K562 (cell line): ENCODE results near the gene CD55. TPM values are rescaled to one million over a fixed set of nuclear protein-coding genes. Genes with fewer than 3 reads are reported as not detected.

Source experiments
- BDP1 ChIP-seq: IDR thresholded peaks from 3 replicates; pipeline ENCODE4 v1.6.1; 2011; ENCODE audit not compliant: insufficient read length, insufficient read depth
- BRD4 ChIP-seq: fragments of 200-600 bp; sonication (generic); IDR thresholded peaks from 2 replicates; pipeline ENCODE4 v1.6.1; 2017; ENCODE audit warnings: inconsistent platforms
- E2F3 ChIP-seq: fragments of 250-450 bp; sonication (Bioruptor Pico); IDR thresholded peaks from 2 replicates; pipeline ENCODE4 v1.4.0; 2020; ENCODE audit warnings: mild to moderate bottlenecking
- ELK1 ChIP-seq: sonication (generic); formaldehyde crosslinking; IDR thresholded peaks from 2 replicates; pipeline ENCODE4 v1.8.1; 2022; ENCODE audit warnings: missing genetic modification reagents
- FOXA1 ChIP-seq: fragments of 450-650 bp; IDR thresholded peaks from 2 replicates; pipeline ENCODE4 v1.6.1; 2016; ENCODE audit warnings: mild to moderate bottlenecking, borderline replicate concordance
- FOXP1 ChIP-seq: sonication (generic); formaldehyde crosslinking; IDR thresholded peaks from 2 replicates; pipeline ENCODE4 v1.8.0; 2022; ENCODE audit warnings: mild to moderate bottlenecking, missing genetic modification reagents
- GTF2A2 ChIP-seq: IDR thresholded peaks from 2 replicates; pipeline ENCODE4 v1.6.1; 2016; ENCODE audit warnings: mild to moderate bottlenecking, missing genetic modification characterization, missing compliant biosample characterization
- GTF2B ChIP-seq: IDR thresholded peaks from 2 replicates; pipeline ENCODE4 v1.6.1; 2011; ENCODE audit not compliant: insufficient read length; ENCODE audit errors: extremely low read depth
- IFI16 ChIP-seq: fragments of 250-450 bp; sonication (Bioruptor Pico); IDR thresholded peaks from 2 replicates; pipeline ENCODE4 v2.1.2; 2022; ENCODE audit warnings: mild to moderate bottlenecking, inconsistent platforms
- ILK ChIP-seq: fragments of 450-650 bp; IDR thresholded peaks from 2 replicates; pipeline ENCODE4 v1.6.1; 2016; ENCODE audit warnings: missing genetic modification characterization, low read depth, mild to moderate bottlenecking, missing compliant biosample characterization, moderate library complexity, borderline replicate concordance
- MITF ChIP-seq: IDR thresholded peaks from 2 replicates; pipeline ENCODE4 v1.6.1; 2014; ENCODE audit warnings: antibody characterized with exemption
- NONO ChIP-seq, 2 experiments: fragments of 200-400 bp in 1 of 2; fragments of 450-650 bp in 1 of 2; formaldehyde crosslinking in 1 of 2; IDR thresholded peaks; 2 replicates each; pipeline ENCODE4 v1.6.1; 2017; ENCODE audit warnings: low read depth in 2 of 2, mild to moderate bottlenecking in 2 of 2, moderate library complexity in 2 of 2, low read length in 1 of 2
- NR4A1 ChIP-seq, 2 experiments: fragments of 250-450 bp in 1 of 2; fragments of 450-650 bp in 1 of 2; sonication (Bioruptor Pico) in 1 of 2; IDR thresholded peaks; 2 replicates each; pipeline versions ENCODE4 v1.4.0 to v1.6.1; 2016 to 2020; ENCODE audit warnings: mild to moderate bottlenecking in 2 of 2, missing compliant biosample characterization in 1 of 2, missing genetic modification characterization in 1 of 2, moderate library complexity in 1 of 2
- POLR2G ChIP-seq: fragments of 200-400 bp; formaldehyde crosslinking; IDR thresholded peaks from 2 replicates; pipeline ENCODE4 v1.6.1; 2017; ENCODE audit warnings: low read depth, mild to moderate bottlenecking, antibody characterized with exemption, low read length, moderate library complexity
- STAT5A ChIP-seq: IDR thresholded peaks from 2 replicates; pipeline ENCODE4 v1.6.1; 2012; ENCODE audit warnings: low read length, inconsistent platforms, borderline replicate concordance
- TRIM24 ChIP-seq, 2 experiments: fragments of 450-650 bp; IDR thresholded peaks; 2 replicates each; pipeline ENCODE4 v1.6.1; 2016
- ZBTB5 ChIP-seq: fragments of 450-650 bp; IDR thresholded peaks from 2 replicates; pipeline ENCODE4 v1.6.1; 2017; ENCODE audit warnings: antibody characterized with exemption
- ZC3H8 ChIP-seq: fragments of 450-650 bp; IDR thresholded peaks from 2 replicates; pipeline ENCODE4 v1.6.1; 2017
- ZNF212 ChIP-seq: fragments of 450-650 bp; formaldehyde crosslinking; IDR thresholded peaks from 2 replicates; pipeline ENCODE4 v1.4.0; 2020; ENCODE audit warnings: mild to moderate bottlenecking
- ZNF75A ChIP-seq: fragments of 450-650 bp; formaldehyde crosslinking; IDR thresholded peaks from 2 replicates; pipeline ENCODE4 v1.4.0; 2020; ENCODE audit warnings: mild to moderate bottlenecking
- polyA plus RNA-seq, 8 experiments: library from polyadenylated mRNA; depleted of rRNA in 4 of 8; stranded (reverse) in 5 of 8; unstranded in 3 of 8; fragments of >200 nt; fragmentation: Nextera tagmentation in 2 of 8; fragmentation: Illumina TruSeq in 1 of 8; extraction: Ambion mirVana in 2 of 8; extraction: Trizol in 1 of 8; gene quantifications; 2 replicates each; pipeline versions ENCODE4 v1.2.1 to v1.2.3, GENCODE V29; 2011 to 2014; ENCODE audit warnings: inconsistent platforms in 1 of 8, missing spikeins in 1 of 8
- total RNA-seq, 7 experiments: library from RNA; depleted of rRNA in 6 of 7; stranded (reverse); fragments of >200 nt in 6 of 7; fragmentation: Illumina TruSeq in 2 of 7; extraction: Trizol in 2 of 7; gene quantifications; 2 replicates each; pipeline versions ENCODE4 v1.2.1 to v1.2.3, GENCODE V29; 2011 to 2021; ENCODE audit warnings: low replicate concordance in 1 of 7
- TF ChIP-seq, protein P1 (sequence below): fragments of 450-650 bp; conservative IDR thresholded peaks from 2 replicates; pipeline ENCODE4 v1.6.1; 2016; ENCODE audit warnings: missing genetic modification characterization, low read depth, mild to moderate bottlenecking, missing compliant biosample characterization, moderate library complexity

CD55 gene
- total and polyA plus RNA-seq, 9 of the 15 experiments (the other 6 are each of a cell fraction or from before 2014, with no cell fraction given) = 17.7 to 150 (median 97.0) TPM

GRCh38 chr1:207311888-207312603 is 9.4 kb upstream of the CD55 start (continued):
- no peak for TF ChIP-seq ELK1 (CRISPR knock-in tag)
- TF ChIP-seq ILK = peak; percentile 77
- TF ChIP-seq BDP1 = no peak
- no peak for TF ChIP-seq NONO (IDR thresholded peaks at IDR 0.05; ENCODE audit: low read depth in 2 of 2, low read length in 1 of 2)
- 0 out of 2 replicates have a peak, but pooled peaks have one; percentile 58 for TF ChIP-seq E2F3
- no peak for TF ChIP-seq GTF2B
- TF ChIP-seq POLR2G = no peak
- TF ChIP-seq, protein P1, sequence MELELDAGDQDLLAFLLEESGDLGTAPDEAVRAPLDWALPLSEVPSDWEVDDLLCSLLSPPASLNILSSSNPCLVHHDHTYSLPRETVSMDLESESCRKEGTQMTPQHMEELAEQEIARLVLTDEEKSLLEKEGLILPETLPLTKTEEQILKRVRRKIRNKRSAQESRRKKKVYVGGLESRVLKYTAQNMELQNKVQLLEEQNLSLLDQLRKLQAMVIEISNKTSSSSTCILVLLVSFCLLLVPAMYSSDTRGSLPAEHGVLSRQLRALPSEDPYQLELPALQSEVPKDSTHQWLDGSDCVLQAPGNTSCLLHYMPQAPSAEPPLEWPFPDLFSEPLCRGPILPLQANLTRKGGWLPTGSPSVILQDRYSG = peak; percentile 85
- no peak for TF ChIP-seq ZNF212
- 0 out of 2 replicates have a peak, but pooled peaks have one; percentile 42 for TF ChIP-seq FOXP1 (CRISPR knock-in tag)
- no peak for TF ChIP-seq STAT5A
- no peak for TF ChIP-seq MITF
- TF ChIP-seq TRIM24 (IDR thresholded peaks at IDR 0.05) = no peak
- no peak for TF ChIP-seq ZBTB5
- no peak for TF ChIP-seq NR4A1 (CRISPR knock-in tag; IDR thresholded peaks at IDR 0.05)
- TF ChIP-seq NR4A1 (tag; IDR thresholded peaks at IDR 0.05) = peak; percentile 89
- peak; percentile 71; the same call in 1 of the 2 replicates for TF ChIP-seq GTF2A2 (tag)
- no peak for TF ChIP-seq ZC3H8
- TF ChIP-seq ZNF75A = 0 out of 2 replicates have a peak, but pooled peaks have one; percentile 72
- 0 out of 2 replicates have a peak, but pooled peaks have one; percentile 66 for TF ChIP-seq IFI16 (CRISPR knock-in tag)
- TF ChIP-seq FOXA1 = no peak
- no peak for TF ChIP-seq BRD4
